HG02970 (cell line): ENCODE data around the gene CRISP1.
A peak's percentile ranks its signal among the peaks of the same experiment; 100 is the strongest.
"Not testable (repeated sequence)": the region's sequence is repeated elsewhere in the genome, so short reads cannot be mapped to it uniquely, and the experiment has no call there.

Experiments
- ATAC-seq: cut with Tn5 transposase; IDR thresholded peaks from one replicate; pipeline ENCODE4 v1.9.1; 2021; ENCODE audit warnings: mild to moderate bottlenecking, moderate library complexity, moderate number of reproducible peaks; ENCODE audit not compliant: unreplicated experiment, low FRiP score

Gene CRISP1

GRCh38 chr6:49847014-49847413 is 19.3 kb downstream of the CRISP1 start:
- ATAC-seq = no peak

GRCh38 chr6:49841424-49841823 is 24.9 kb downstream of the CRISP1 start:
- no peak for ATAC-seq

GRCh38 chr6:49839957-49840356 is 26.4 kb downstream of the CRISP1 start:
- no peak for ATAC-seq

GRCh38 chr6:49839162-49839561 is 27.2 kb downstream of the CRISP1 start:
- ATAC-seq = no peak

GRCh38 chr6:49835140-49835539 is 31.2 kb downstream of the CRISP1 start:
- no peak for ATAC-seq

- ATAC-seq = no peak
Observed at GRCh38 chr6:49833386-49833785, 32.9 kb downstream of the CRISP1 start.

- ATAC-seq = peak; percentile 100
Observed at GRCh38 chr6:49826743-49827406, 39.5 kb downstream of the CRISP1 start.

- no peak for ATAC-seq
Observed at GRCh38 chr6:49815166-49815565, 51.2 kb downstream of the CRISP1 start.

- ATAC-seq = no peak
Observed at GRCh38 chr6:49813248-49813647, 53.1 kb downstream of the CRISP1 start.

- no peak for ATAC-seq
Observed at GRCh38 chr6:49806145-49806544, 60.2 kb downstream of the CRISP1 start.

- no peak for ATAC-seq
Observed at GRCh38 chr6:49805246-49805645, 61.1 kb downstream of the CRISP1 start.

- ATAC-seq = no peak
Observed at GRCh38 chr6:49801525-49801924, 64.8 kb downstream of the CRISP1 start.

GRCh38 chr6:49799090-49799489 is 67.2 kb downstream of the CRISP1 start:
- ATAC-seq = no peak

GRCh38 chr6:49796842-49797455 is 69.4 kb downstream of the CRISP1 start:
- not testable (repeated sequence) for ATAC-seq

GRCh38 chr6:49790341-49790740 is 76.0 kb downstream of the CRISP1 start:
- ATAC-seq = no peak

- ATAC-seq = no peak
Observed at GRCh38 chr6:49787176-49787575, 79.2 kb downstream of the CRISP1 start, which contains the start of gene PGK2. PGK2 (minus strand) TSS chr6:49787285; CDS start chr6:49787187, 98 bp downstream.

- ATAC-seq = no peak
Observed at GRCh38 chr6:49784272-49784671, 82.1 kb downstream of the CRISP1 start.
